Smooth muscle cell of the pulmonary artery (primary cell): ENCODE results near the gene HACE1. TPM values are rescaled to one million over a fixed set of nuclear protein-coding genes. Genes with fewer than 3 reads are reported as not detected.

Experiments
- total RNA-seq: library from RNA; depleted of rRNA; stranded (reverse); fragments of >200 nt; gene quantifications from 2 replicates; pipeline ENCODE4 v1.2.3, GENCODE V29; 2014

HACE1 gene, protein sequence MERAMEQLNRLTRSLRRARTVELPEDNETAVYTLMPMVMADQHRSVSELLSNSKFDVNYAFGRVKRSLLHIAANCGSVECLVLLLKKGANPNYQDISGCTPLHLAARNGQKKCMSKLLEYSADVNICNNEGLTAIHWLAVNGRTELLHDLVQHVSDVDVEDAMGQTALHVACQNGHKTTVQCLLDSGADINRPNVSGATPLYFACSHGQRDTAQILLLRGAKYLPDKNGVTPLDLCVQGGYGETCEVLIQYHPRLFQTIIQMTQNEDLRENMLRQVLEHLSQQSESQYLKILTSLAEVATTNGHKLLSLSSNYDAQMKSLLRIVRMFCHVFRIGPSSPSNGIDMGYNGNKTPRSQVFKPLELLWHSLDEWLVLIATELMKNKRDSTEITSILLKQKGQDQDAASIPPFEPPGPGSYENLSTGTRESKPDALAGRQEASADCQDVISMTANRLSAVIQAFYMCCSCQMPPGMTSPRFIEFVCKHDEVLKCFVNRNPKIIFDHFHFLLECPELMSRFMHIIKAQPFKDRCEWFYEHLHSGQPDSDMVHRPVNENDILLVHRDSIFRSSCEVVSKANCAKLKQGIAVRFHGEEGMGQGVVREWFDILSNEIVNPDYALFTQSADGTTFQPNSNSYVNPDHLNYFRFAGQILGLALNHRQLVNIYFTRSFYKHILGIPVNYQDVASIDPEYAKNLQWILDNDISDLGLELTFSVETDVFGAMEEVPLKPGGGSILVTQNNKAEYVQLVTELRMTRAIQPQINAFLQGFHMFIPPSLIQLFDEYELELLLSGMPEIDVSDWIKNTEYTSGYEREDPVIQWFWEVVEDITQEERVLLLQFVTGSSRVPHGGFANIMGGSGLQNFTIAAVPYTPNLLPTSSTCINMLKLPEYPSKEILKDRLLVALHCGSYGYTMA
- total RNA-seq, result 19.9 and 21.0 TPM in 2 replicates

GRCh38 chr6:104859225-104860146 is at the start of gene HACE1:
Gene HACE1 (minus strand): TSS chr6:104859919. CDS start chr6:104859642, 277 bp downstream.

Other genes with a start within 250 kb of the HACE1 start
- gene LIN28B, start 97.2 kb upstream of the HACE1 start, total RNA-seq, result not detected in 2 replicates